IPS-NIHi7 (cell line): ENCODE measurements around the gene ASAP2.

ENCODE experiments used
- DNase-seq: peaks from one replicate; pipeline ENCODE4 v3.0.0; 2012; ENCODE audit warnings: mixed read lengths; ENCODE audit errors: extremely low spot score

ASAP2 gene

DNA sequence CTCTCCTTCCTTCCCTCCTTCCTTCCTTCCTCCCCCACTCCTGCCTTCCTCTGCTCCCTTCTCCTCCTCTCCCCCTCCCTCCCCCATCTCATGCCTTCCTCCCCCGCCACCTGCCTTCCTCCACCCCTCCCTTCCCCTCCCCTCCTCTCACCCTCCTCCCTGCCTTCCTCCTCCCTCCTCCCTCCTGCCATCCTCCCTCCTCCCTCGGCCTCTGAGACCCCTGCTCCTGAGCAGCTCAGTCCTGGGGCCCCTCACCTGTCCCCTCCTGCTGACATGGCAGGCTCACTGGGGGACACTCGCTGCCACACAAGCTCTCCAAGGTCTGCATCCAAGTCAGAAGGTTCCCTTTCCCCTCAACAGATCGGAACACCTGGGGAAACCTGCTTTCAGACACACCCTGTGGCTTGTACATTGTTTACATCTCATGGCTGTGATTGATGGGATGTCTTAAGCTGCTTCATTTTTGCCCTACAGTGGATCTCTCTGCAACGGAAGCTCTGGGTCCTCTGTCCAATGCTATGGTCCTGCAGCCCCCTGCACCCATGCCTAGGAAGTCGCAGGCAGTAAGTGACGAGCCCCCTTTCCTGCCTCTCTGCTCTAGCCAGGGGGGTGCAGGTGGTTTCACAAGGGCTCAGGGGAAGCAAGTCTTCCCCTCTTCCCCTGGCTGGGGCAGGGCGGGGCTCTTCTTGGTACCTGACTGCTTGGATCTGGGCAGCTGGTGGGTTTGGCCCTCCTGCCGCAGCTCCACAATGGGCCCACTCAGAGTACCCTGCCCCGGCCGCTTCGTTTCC lies 193.9 kb downstream of the ASAP2 start:
- no peak for DNase-seq

- no peak for DNase-seq
These were observed 194.5 kb downstream of the ASAP2 start for GRCh38 chr2:9401059-9401547.

DNA sequence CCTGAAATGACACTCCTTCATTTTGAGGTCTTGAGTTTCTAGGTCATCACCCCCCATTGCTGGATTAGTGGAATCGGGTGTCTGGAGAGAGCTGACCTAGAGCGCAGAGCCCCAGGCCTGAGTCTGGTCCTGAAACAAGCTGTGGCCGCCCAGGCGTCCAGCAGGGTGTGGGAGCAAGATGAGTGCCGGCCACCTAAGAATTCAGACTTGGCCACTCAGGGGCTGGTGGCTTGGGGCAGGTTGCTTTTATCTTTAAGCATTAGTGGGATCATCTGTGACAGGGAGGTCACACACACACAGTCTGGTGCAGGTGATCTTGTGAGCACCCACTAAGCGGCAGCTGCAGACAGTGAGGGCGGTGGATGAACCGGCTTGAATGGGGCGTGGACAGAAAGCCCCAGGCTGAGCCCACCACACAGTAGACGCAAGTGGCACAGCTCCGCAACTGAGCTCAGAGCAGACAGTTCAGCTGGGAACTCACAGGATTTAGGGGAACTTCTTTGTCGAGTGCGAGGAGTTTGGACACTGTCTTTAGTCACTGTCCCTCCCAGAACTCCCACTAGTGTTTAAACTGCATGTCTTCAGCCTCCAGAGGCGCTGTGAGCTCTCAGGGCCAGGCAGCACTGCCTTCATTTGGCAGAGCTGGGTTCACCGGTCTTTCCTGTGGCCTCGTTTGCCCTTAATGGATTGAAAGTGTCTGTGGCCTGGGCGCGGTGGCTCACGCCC lies 195.2 kb downstream of the ASAP2 start:
- DNase-seq: no peak

- DNase-seq: no peak
These were observed 197.3 kb downstream of the ASAP2 start for GRCh38 chr2:9403924-9404323.

- DNase-seq: no peak
These were observed 197.8 kb downstream of the ASAP2 start for GRCh38 chr2:9404451-9404850.

DNA sequence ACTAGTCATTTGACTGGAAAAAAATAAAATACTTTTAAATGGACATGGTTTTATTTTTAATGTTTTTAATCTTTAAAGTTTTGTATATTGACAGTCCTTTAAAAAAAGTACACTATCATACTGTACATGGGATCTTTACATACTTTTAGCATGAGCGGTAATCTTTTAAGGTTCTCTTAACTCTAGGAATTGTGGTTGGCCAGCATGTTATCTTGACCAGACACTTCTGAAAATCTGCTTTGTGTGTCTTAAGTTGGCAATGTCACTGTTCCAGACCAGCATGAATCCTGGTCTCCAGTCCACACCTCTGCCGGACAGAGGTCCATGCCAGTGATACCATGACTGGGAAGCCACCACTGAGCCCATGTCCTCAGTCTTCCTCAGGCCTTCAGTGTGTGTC lies 199.0 kb downstream of the ASAP2 start:
- DNase-seq: no peak

- no peak for DNase-seq
These were observed 200.1 kb downstream of the ASAP2 start for GRCh38 chr2:9406529-9407362.

- no peak for DNase-seq
These were observed 200.8 kb downstream of the ASAP2 start for GRCh38 chr2:9407363-9407811.

DNA sequence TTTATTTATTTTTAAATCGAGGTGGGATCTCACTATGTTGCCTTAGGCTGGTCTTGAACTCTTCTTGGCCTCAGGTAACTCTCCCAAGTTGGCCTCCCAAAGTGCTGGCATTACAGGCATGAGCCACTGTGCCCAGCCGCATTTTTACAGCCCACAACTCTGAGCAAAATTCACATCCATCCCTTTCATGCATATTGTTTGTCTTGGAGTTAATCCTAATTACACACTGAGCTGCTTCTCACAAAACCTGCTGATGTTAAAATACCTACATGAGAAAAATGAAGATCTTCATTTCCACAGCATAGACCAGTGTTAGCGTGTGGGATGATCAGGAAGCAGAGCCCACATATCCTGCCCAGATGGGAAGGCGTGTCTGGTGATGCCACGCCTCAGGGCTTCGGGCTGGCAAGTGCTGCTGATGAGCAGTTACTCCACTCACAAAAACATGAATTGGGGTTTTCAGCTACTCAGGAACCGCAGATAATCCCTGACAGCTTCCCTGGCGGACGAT lies 202.1 kb downstream of the ASAP2 start:
- DNase-seq: no peak

DNA sequence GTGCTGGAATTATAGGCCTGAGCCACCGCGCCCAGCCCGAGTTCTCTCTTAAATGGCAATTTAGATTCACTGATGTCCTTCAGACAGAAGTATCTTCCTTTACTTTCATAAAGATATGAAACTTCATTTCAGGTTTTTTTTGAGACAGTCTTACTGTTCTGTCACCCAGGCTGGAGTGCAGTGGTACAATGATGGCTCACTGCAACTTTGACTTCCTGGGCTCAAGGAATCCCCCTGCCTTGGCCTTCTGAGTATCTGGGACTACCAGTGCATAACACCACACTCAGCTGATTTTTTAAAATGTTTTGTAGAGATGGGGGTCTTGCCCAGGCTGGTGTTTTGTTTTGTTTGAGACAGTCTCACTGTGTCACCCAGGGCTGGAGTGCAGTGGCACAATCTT lies 203.5 kb downstream of the ASAP2 start:
- DNase-seq: no peak

- DNase-seq: no peak
These were observed 206.2 kb downstream of the ASAP2 start for GRCh38 chr2:9412781-9413180.

- DNase-seq: no peak
These were observed 209.0 kb downstream of the ASAP2 start for GRCh38 chr2:9415516-9416169.

- no peak for DNase-seq
These were observed 209.8 kb downstream of the ASAP2 start for GRCh38 chr2:9416267-9416961.

GRCh38 chr2:9416962-9417316 lies 210.3 kb downstream of the ASAP2 start:
- DNase-seq: peak; percentile 38

DNA sequence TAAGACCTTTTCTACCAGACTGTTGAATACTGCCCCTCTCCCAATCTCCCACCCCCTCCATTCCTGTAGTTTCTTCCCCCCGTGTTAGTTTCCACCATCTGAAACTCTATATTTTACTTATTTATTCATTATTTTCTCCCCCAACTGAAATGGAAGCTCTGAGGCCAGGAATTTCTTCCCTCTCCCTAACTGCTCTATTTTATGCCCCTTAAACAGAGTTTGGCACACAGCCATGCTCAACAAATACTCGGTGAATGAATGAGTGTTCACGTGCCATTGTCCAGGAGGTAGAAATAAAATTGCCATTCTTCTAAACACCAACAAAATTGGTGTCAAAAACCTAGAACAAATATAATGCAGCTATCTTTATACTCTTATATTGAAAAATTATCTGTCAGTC lies 211.1 kb downstream of the ASAP2 start:
- DNase-seq: no peak

GRCh38 chr2:9418746-9419145 lies 212.1 kb downstream of the ASAP2 start:
- no peak for DNase-seq

- no peak for DNase-seq
These were observed 212.9 kb downstream of the ASAP2 start for GRCh38 chr2:9419541-9419940.

DNA sequence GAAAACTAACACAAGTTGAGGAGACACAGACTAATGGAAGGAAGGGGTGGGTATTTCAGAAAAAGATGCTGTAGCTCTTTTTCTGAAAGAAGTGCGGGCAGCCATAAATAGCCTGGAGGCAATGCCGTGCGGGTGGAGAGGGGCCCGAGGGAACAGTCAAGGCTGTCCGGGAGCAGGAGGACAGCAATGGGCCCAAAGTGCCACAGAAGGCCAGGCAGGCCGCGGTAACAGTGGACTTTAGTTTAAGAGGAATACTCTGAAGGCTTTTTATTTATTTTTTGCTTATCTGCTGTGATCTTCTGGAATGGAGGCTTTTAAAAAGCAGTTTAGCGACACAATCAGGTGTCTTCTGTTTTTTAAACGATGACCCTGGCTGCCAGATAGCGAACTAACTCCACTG lies 213.9 kb downstream of the ASAP2 start:
- no peak for DNase-seq

- peak; percentile 54 for DNase-seq
These were observed 215.9 kb downstream of the ASAP2 start for GRCh38 chr2:9422321-9423099.
